ENCODE data around the gene UBE2G1. TPM values are rescaled to one million over a fixed set of nuclear protein-coding genes. Genes with fewer than 3 reads are reported as not detected.

UBE2G1 gene
- total RNA-seq, 1 donor from 2014 or later = 80.0 TPM

GRCh38 chr17:4341616-4341977 lies 24.9 kb downstream of the UBE2G1 start:
- DNase-seq (ENCODE audit: low spot score) = no peak
- Mint-ChIP-seq H3K36me3 (ENCODE audit: low read depth) (no peaks in the 10 kb centered on the region), H3K4me3 (ENCODE audit: unreplicated experiment) (no peak overlapping the region), H3K4me1 (ENCODE audit: low read depth) (peaks cover 23% of the 10 kb centered on the region), H3K27ac (ENCODE audit: unreplicated experiment) (no peak overlapping the region), H3K9me3 (ENCODE audit: low read depth) (no peaks in the 10 kb centered on the region), H3K27me3 (ENCODE audit: low read depth) (no peaks in the 10 kb centered on the region)
- TF ChIP-seq, protein P1, sequence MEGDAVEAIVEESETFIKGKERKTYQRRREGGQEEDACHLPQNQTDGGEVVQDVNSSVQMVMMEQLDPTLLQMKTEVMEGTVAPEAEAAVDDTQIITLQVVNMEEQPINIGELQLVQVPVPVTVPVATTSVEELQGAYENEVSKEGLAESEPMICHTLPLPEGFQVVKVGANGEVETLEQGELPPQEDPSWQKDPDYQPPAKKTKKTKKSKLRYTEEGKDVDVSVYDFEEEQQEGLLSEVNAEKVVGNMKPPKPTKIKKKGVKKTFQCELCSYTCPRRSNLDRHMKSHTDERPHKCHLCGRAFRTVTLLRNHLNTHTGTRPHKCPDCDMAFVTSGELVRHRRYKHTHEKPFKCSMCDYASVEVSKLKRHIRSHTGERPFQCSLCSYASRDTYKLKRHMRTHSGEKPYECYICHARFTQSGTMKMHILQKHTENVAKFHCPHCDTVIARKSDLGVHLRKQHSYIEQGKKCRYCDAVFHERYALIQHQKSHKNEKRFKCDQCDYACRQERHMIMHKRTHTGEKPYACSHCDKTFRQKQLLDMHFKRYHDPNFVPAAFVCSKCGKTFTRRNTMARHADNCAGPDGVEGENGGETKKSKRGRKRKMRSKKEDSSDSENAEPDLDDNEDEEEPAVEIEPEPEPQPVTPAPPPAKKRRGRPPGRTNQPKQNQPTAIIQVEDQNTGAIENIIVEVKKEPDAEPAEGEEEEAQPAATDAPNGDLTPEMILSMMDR (IDR thresholded peaks at IDR 0.05) = no peak

GRCh38 chr17:4340914-4341615 lies 25.4 kb downstream of the UBE2G1 start:
- no peaks in the 10 kb centered on the region for H3K9me3 Mint-ChIP-seq (ENCODE audit: low read depth)
- H3K27ac Mint-ChIP-seq (ENCODE audit: unreplicated experiment) = no peak overlapping the region
- H3K27me3 Mint-ChIP-seq (ENCODE audit: low read depth) = no peaks in the 10 kb centered on the region
- TF ChIP-seq, protein P1 (IDR thresholded peaks at IDR 0.05) = no peak
- H3K36me3 Mint-ChIP-seq (ENCODE audit: low read depth) = no peaks in the 10 kb centered on the region
- DNase-seq (ENCODE audit: low spot score) = no peak
- peaks cover 18% of the 10 kb centered on the region for H3K4me1 Mint-ChIP-seq (ENCODE audit: low read depth)
- H3K4me3 Mint-ChIP-seq (ENCODE audit: unreplicated experiment) = no peak overlapping the region

DNA sequence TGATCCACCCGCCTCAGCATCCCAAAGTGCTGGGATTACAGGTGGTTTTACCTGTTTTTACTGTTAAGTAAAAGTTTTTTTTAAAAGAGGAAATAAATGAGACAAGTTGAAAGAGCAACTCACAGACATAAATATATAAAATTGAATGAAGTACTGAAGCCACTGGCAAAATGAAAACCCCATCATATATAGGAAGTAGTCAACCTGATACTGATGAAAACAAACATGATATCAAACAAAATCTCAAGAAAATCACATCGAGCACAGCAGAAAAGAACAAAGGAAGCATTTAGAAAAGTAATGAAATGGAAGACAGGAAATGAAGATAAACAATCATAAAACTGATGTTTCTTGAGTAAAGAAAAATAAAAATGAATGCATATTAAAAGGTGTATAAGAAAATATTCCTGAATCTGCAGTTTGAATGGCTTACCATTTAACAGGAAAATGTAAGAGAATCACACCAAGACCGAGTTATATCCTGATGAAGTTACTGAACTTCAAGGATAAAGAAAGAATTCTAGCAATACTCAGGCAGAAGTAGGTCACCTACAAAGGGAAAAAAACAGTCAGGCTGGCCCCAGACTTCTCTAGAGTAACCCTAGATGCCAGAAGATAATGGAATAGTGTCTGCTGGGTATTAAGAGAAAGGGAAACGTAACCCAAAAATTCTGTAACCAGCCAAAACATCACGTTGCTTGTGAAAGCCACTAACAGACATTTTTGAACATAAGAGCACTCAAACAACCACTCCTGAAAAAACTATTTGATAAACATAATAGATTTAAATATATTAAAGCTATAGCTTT lies 31.5 kb downstream of the UBE2G1 start:
- Mint-ChIP-seq H3K36me3 (ENCODE audit: low read depth) (no peaks in the 10 kb centered on the region), H3K27me3 (ENCODE audit: low read depth) (no peaks in the 10 kb centered on the region), H3K9me3 (ENCODE audit: low read depth) (no peaks in the 10 kb centered on the region), H3K4me3 (ENCODE audit: unreplicated experiment) (no peak overlapping the region), H3K4me1 (ENCODE audit: low read depth) (peaks cover 32% of the 10 kb centered on the region), H3K27ac (ENCODE audit: unreplicated experiment) (no peak overlapping the region)
- DNase-seq (ENCODE audit: low spot score) = no peak
- TF ChIP-seq, protein P1 (IDR thresholded peaks at IDR 0.05) = no peak

DNA sequence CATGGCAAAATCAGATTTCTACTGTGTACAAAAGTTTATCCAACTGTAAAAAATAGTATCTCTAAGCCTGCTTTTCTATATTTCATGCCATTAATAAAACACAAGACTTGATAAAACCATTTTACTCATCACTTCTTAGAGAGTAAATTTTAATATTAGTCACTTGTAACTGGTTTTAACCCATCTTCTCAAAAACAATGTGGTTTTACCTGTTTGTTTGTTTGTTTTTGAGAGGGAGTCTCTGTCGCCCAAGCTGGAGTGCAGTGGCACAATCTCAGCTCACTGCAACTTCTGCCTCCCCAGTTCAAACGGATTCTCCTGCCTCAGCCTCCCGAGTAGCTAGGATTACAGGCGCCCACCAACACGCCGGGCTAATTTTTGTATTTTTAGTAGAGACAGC lies 32.1 kb downstream of the UBE2G1 start:
- Mint-ChIP-seq H3K4me1 (ENCODE audit: low read depth) (peaks cover 39% of the 10 kb centered on the region), H3K4me3 (ENCODE audit: unreplicated experiment) (no peak overlapping the region), H3K36me3 (ENCODE audit: low read depth) (no peaks in the 10 kb centered on the region), H3K27ac (ENCODE audit: unreplicated experiment) (no peak overlapping the region), H3K27me3 (ENCODE audit: low read depth) (no peaks in the 10 kb centered on the region), H3K9me3 (ENCODE audit: low read depth) (no peaks in the 10 kb centered on the region)
- DNase-seq (ENCODE audit: low spot score) = no peak
- TF ChIP-seq, protein P1 (IDR thresholded peaks at IDR 0.05) = no peak

- no peaks in the 10 kb centered on the region for H3K27me3 Mint-ChIP-seq (ENCODE audit: low read depth)
- H3K4me1 Mint-ChIP-seq (ENCODE audit: low read depth) = peaks cover 46% of the 10 kb centered on the region
- H3K4me3 Mint-ChIP-seq (ENCODE audit: unreplicated experiment) = no peak overlapping the region
- no peak overlapping the region for H3K27ac Mint-ChIP-seq (ENCODE audit: unreplicated experiment)
- H3K36me3 Mint-ChIP-seq (ENCODE audit: low read depth) = no peaks in the 10 kb centered on the region
- DNase-seq (ENCODE audit: low spot score) = no peak
- TF ChIP-seq, protein P1 (IDR thresholded peaks at IDR 0.05) = no peak
- H3K9me3 Mint-ChIP-seq (ENCODE audit: low read depth) = no peaks in the 10 kb centered on the region
Observed at GRCh38 chr17:4333041-4333440, 33.4 kb downstream of the UBE2G1 start.

All from chondrocyte (in vitro differentiated cells).